ENCODE measurements around the gene CFL1. TPM values are rescaled to one million over a fixed set of nuclear protein-coding genes. Genes with fewer than 3 reads are reported as not detected.

CFL1 gene
- polyA plus RNA-seq, 4 donors = 854 to 2,084 (median 1,613) TPM

Other genes starting within 250 kb of the CFL1 start
- 100 to 1,000 TPM in 2 of 4 donors, 10 to 100 TPM in 2; 66.4 to 180 (median 126) TPM for gene MAP3K11, start 244.0 kb downstream of the CFL1 start, polyA plus RNA-seq
- gene PCNX3, start 242.4 kb downstream of the CFL1 start, polyA plus RNA-seq = 10 to 100 TPM; 12.7 to 27.5 (median 22.1) TPM
- 10 to 100 TPM; 21.7 to 45.2 (median 33.1) TPM for gene SIPA1, start 220.1 kb downstream of the CFL1 start, polyA plus RNA-seq
- 10 to 100 TPM; 32.2 to 46.9 (median 36.7) TPM for gene RELA, start 195.3 kb downstream of the CFL1 start, polyA plus RNA-seq
- gene KAT5, start 145.9 kb downstream of the CFL1 start, polyA plus RNA-seq = 10 to 100 TPM; 63.9 to 76.7 (median 71.1) TPM
- gene RNASEH2C, start 137.4 kb downstream of the CFL1 start, polyA plus RNA-seq = 10 to 100 TPM; 36.9 to 65.1 (median 50.2) TPM
- 10 to 100 TPM in 1 of 4 donors, 1 to 10 TPM in 3; 6.9 to 17.3 (median 9.1) TPM for gene AP5B1, start 77.2 kb downstream of the CFL1 start, polyA plus RNA-seq
- gene OVOL1, start 71.1 kb downstream of the CFL1 start, polyA plus RNA-seq = 10 to 100 TPM; 11.9 to 41.3 (median 20.1) TPM
- 1 to 10 TPM in 3 of 4 donors, under 1 TPM in 1; 0.54 to 4.0 (median 1.8) TPM for gene SNX32, start 24.2 kb downstream of the CFL1 start, polyA plus RNA-seq
- 100 to 1,000 TPM in 1 of 4 donors, 10 to 100 TPM in 3; 45.3 to 118 (median 73.8) TPM for gene MUS81, start 2.3 kb upstream of the CFL1 start, polyA plus RNA-seq
- gene EFEMP2, start 14.6 kb upstream of the CFL1 start, polyA plus RNA-seq = 10 to 100 TPM in 2 of 4 donors, 1 to 10 TPM in 2; 4.7 to 18.0 (median 12.1) TPM
- 1 to 10 TPM in 2 of 4 donors, under 1 TPM in 2; 0.43 to 3.5 (median 1.1) TPM for gene CTSW, start 21.7 kb upstream of the CFL1 start, polyA plus RNA-seq
- gene FIBP, start 30.3 kb upstream of the CFL1 start, polyA plus RNA-seq = 100 to 1,000 TPM in 2 of 4 donors, 10 to 100 TPM in 2; 57.6 to 131 (median 86.9) TPM
- 10 to 100 TPM in 2 of 4 donors, 1 to 10 TPM in 2; 6.5 to 32.5 (median 13.3) TPM for gene CCDC85B, start 32.5 kb upstream of the CFL1 start, polyA plus RNA-seq
- 1 to 10 TPM in 3 of 4 donors, under 1 TPM in 1; 0.04 to 5.2 (median 1.9) TPM for gene FOSL1, start 42.2 kb upstream of the CFL1 start, polyA plus RNA-seq
- 10 to 100 TPM; 23.9 to 32.7 (median 26.9) TPM for gene C11orf68, start 60.9 kb upstream of the CFL1 start, polyA plus RNA-seq
- gene DRAP1, start 61.2 kb upstream of the CFL1 start, polyA plus RNA-seq = 10 to 100 TPM; 53.2 to 87.3 (median 70.7) TPM
- gene TSGA10IP, start 87.3 kb upstream of the CFL1 start, polyA plus RNA-seq = under 1 TPM in 1 of 4 donors, not detected in 3; 0.07 TPM
- gene SART1, start 103.6 kb upstream of the CFL1 start, polyA plus RNA-seq = 10 to 100 TPM; 39.3 to 95.9 (median 52.9) TPM
- 10 to 100 TPM; 14.8 to 34.9 (median 19.8) TPM for gene EIF1AD, start 144.0 kb upstream of the CFL1 start, polyA plus RNA-seq
- 100 to 1,000 TPM in 2 of 4 donors, 10 to 100 TPM in 2; 80.0 to 193 (median 100) TPM for gene BANF1, start 144.3 kb upstream of the CFL1 start, polyA plus RNA-seq
- not detected for gene CST6, start 153.8 kb upstream of the CFL1 start, polyA plus RNA-seq
- under 1 TPM in 1 of 4 donors, not detected in 3; 0.04 TPM for gene CATSPER1, start 168.3 kb upstream of the CFL1 start, polyA plus RNA-seq
- under 1 TPM in 1 of 4 donors, not detected in 3; 0.12 TPM for gene GAL3ST3, start 191.0 kb upstream of the CFL1 start, polyA plus RNA-seq
- gene SF3B2, start 194.2 kb upstream of the CFL1 start, polyA plus RNA-seq = 100 to 1,000 TPM; 106 to 141 (median 122) TPM
- 10 to 100 TPM in 2 of 4 donors, 1 to 10 TPM in 2; 4.0 to 22.9 (median 10.0) TPM for gene PACS1, start 212.1 kb upstream of the CFL1 start, polyA plus RNA-seq